Prostate gland (tissue), 2 donors: ENCODE results near the gene PRRC2A. TPM values are rescaled to one million over a fixed set of nuclear protein-coding genes. Genes with fewer than 3 reads are reported as not detected.

Experiments
- DNase-seq: peaks from one replicate; pipeline ENCODE4 v3.0.0-alpha.2; 2019; ENCODE audit warnings: low spot score
- H3K27ac ChIP-seq, 2 donors: fragments of 200-600 bp; sonication (generic); 2 replicates each; pipeline ENCODE4 v1.5.1; 2017 to 2019
- H3K27me3 ChIP-seq: fragments of 200-600 bp; sonication (generic); replicated peaks from 2 replicates; pipeline ENCODE4 v1.5.1; 2019; ENCODE audit not compliant: insufficient read depth
- H3K36me3 ChIP-seq, 2 donors: fragments of 200-600 bp; sonication (generic); 1 replicate in 1 of 2; 2 replicates in 1 of 2; pipeline versions ENCODE4 v1.5.1 to v1.8.1; 2017 to 2019
- H3K4me1 ChIP-seq: fragments of 200-600 bp; sonication (generic); replicated peaks from 2 replicates; pipeline ENCODE4 v1.5.1; 2019
- H3K4me3 ChIP-seq, 2 donors: fragments of 200-600 bp; sonication (generic); 2 replicates each; pipeline ENCODE4 v1.5.1; 2017 to 2019
- H3K9me3 ChIP-seq: fragments of 200-600 bp; sonication (generic); 2 replicates; pipeline ENCODE4 v1.5.1; 2017
- POLR2A ChIP-seq: fragments of 450-650 bp; IDR thresholded peaks from one replicate; pipeline ENCODE4 v1.6.1; 2016; ENCODE audit warnings: antibody characterized with exemption, mild to moderate bottlenecking
- POLR2AphosphoS5 ChIP-seq: sonication (generic); formaldehyde crosslinking; IDR thresholded peaks from one replicate; pipeline ENCODE4 v1.6.1; 2017; ENCODE audit warnings: antibody characterized with exemption
- WGBS: methylation state at CpG from one replicate; pipeline ENCODE4 v1.1.5; 2018; 5-methylcytosine and 5-hydroxymethylcytosine counted together
- intact Hi-C: fragments of 100-400 bp; cut with DNase I; formaldehyde crosslinking; loops from one replicate; pipeline ENCODE4 v1.14.2; 2022
- total RNA-seq, 2 donors: library from RNA; depleted of rRNA; stranded (reverse); fragments of >200 nt; gene quantifications; one replicate each; pipeline ENCODE4 v1.1.0, GENCODE V29; 2016
- TF ChIP-seq, protein P1 (sequence below), 4 experiments: fragments of 200-600 bp in 2 of 4; fragments of 450-650 bp in 2 of 4; sonication (generic) in 2 of 4; IDR thresholded peaks; 1 replicate in 3 of 4; 2 replicates in 1 of 4; pipeline ENCODE4 v1.5.1; 2016 to 2019; ENCODE audit warnings: antibody characterized with exemption in 4 of 4, mild to moderate bottlenecking in 2 of 4, moderate library complexity in 2 of 4

PRRC2A gene
- total RNA-seq, 2 donors from 2014 or later: 129 to 247 TPM

DNA sequence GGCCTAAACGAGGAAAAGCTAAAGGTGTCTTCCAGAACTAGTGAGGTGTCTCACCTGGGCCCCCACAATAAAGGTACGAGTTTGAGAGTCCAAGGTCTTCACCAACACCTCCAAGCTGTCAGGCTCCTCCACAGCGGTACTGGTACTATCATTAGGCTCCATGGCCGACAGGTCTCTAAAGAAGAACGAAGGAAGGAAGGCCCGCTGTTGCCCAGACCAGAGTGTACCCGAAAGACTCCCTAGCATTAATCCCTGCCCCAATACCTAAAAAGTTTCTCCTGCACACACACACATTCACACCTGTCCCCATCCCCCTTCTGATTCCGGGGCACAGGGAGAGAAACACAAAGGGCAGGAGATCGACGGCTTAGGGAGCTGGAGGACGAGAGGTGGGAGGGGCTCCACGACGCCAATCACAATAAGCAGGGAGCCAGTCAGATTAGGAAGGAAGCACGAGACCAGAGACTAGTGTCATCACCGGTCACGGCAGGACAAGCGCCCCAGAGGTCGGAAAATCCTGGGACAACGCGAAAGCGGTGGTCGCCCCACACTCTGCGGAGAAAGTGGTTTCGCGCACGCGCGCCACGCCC is 31.2 kb downstream of the PRRC2A start:
- DNase-seq: peak; percentile 78
- Histone ChIP-seq H3K27me3 (no peaks in the 10 kb centered on the region), H3K4me3 (peak overlapping the region; percentile 64 to 72), H3K9me3 (no peaks in the 10 kb centered on the region), H3K36me3 (peaks cover 14 to 26% of the 10 kb centered on the region in 2 donors), H3K27ac (peak overlapping the region; percentile 97 to 99), H3K4me1 (peaks cover 5% of the 10 kb centered on the region)
- intact Hi-C loops: no loop called here
- 2% methylated on average over 26 of the region's 29 CpGs for WGBS
- TF ChIP-seq POLR2AphosphoS5 (peak; percentile 70), POLR2A (peak; percentile 37)
- TF ChIP-seq, protein P1, sequence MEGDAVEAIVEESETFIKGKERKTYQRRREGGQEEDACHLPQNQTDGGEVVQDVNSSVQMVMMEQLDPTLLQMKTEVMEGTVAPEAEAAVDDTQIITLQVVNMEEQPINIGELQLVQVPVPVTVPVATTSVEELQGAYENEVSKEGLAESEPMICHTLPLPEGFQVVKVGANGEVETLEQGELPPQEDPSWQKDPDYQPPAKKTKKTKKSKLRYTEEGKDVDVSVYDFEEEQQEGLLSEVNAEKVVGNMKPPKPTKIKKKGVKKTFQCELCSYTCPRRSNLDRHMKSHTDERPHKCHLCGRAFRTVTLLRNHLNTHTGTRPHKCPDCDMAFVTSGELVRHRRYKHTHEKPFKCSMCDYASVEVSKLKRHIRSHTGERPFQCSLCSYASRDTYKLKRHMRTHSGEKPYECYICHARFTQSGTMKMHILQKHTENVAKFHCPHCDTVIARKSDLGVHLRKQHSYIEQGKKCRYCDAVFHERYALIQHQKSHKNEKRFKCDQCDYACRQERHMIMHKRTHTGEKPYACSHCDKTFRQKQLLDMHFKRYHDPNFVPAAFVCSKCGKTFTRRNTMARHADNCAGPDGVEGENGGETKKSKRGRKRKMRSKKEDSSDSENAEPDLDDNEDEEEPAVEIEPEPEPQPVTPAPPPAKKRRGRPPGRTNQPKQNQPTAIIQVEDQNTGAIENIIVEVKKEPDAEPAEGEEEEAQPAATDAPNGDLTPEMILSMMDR (IDR thresholded peaks at IDR 0.05): no peak

DNA sequence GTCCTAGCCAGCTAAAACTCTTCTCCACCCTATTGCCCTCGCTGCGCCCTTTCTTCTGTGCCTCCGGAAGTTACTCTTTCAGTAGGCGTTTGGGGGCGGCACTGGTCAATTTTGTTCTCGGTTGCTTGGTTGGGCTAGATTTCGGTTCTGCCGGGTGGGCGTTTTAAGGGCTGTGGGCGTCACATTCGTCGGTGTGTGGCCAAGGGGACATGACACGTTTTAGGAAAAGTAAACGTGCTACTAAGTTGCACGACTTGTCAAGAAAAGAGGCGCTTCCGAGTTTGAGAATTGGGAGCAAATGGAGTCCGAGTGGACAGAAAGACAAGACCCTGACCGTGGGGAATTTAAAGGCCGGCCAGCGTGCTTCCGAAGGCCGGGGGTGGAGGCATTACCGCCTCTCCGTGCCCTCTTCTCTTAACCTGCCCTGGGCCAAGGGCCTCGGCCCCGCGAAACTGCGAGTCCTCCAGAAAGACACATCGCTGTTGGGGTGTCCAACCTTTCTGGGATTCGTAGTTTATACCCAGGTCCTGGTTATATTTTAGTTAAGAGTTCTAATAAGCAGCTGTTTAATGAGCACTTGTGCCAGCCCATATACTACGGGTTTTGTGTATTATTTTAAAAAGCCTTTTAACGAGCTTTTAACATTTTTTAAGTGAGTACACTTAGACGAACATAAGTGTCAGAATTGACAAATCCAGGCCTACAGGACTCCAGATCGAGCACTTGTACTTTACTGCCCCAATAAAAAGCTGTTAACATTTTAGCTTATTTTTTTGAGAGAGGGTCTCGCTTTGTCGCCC is 32.6 kb downstream of the PRRC2A start:
- Histone ChIP-seq H3K4me1 (peaks cover 5% of the 10 kb centered on the region), H3K27ac (peak overlapping the region; percentile 97 to 99), H3K9me3 (no peaks in the 10 kb centered on the region), H3K4me3 (peak overlapping the region; percentile 64 to 72), H3K36me3 (peaks cover 7 to 13% of the 10 kb centered on the region in 2 donors), H3K27me3 (no peaks in the 10 kb centered on the region)
- TF ChIP-seq POLR2A (peak; percentile 71), POLR2AphosphoS5 (peak; percentile 91)
- TF ChIP-seq, protein P1 (IDR thresholded peaks at IDR 0.05): no peak
- WGBS: 5% methylated on average over 37 of the region's 37 CpGs
- intact Hi-C loops: no loop called here
- DNase-seq: peak; percentile 86

DNA sequence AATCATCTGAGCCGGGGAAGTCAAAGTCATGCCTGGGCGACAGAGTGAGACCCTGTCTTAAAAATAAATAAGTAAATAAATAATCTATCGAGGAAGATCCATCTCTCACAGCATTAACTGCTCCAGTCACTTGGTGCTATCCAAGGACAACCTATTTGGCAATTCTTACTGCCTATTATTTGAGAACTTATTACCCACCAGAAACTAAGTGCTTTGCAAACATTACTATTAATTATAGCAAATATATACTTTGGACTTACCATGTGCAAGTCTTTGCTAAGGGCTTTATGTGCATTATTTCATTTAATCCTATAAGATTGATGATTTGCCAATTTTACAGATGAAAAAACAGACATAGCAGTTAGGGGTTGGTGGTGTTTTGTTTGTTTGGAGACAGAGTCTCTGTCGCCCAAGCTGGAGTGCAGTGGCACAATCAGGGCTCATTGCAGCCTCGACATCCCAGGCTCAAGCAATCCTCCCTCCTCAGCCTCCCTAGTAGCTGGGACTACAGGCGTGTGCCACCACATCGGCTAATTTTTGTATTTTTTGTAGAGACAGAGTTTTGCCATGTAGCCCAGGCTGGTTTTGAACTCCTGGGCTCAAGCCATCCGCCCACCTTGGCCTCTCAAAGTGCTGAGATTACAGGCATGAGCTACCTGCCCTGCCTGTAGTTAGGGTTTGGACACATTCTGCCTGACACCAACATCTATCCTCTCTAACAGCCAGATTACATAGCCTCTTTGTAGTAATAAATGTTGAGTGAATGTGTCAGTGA is 34.2 kb downstream of the PRRC2A start:
- DNase-seq: no peak
- H3K36me3 ChIP-seq: no peaks in the 10 kb centered on the region
- intact Hi-C loops: no loop called here
- no peak overlapping the region for H3K27ac ChIP-seq
- H3K4me3 ChIP-seq: no peak overlapping the region
- H3K9me3 ChIP-seq: no peaks in the 10 kb centered on the region
- H3K4me1 ChIP-seq: peaks cover 21% of the 10 kb centered on the region
- no peak for TF ChIP-seq POLR2A
- no peak for TF ChIP-seq POLR2AphosphoS5
- TF ChIP-seq, protein P1 (IDR thresholded peaks at IDR 0.05): no peak
- WGBS: 84% methylated on average over 8 of the region's 8 CpGs
- H3K27me3 ChIP-seq: no peaks in the 10 kb centered on the region

DNA sequence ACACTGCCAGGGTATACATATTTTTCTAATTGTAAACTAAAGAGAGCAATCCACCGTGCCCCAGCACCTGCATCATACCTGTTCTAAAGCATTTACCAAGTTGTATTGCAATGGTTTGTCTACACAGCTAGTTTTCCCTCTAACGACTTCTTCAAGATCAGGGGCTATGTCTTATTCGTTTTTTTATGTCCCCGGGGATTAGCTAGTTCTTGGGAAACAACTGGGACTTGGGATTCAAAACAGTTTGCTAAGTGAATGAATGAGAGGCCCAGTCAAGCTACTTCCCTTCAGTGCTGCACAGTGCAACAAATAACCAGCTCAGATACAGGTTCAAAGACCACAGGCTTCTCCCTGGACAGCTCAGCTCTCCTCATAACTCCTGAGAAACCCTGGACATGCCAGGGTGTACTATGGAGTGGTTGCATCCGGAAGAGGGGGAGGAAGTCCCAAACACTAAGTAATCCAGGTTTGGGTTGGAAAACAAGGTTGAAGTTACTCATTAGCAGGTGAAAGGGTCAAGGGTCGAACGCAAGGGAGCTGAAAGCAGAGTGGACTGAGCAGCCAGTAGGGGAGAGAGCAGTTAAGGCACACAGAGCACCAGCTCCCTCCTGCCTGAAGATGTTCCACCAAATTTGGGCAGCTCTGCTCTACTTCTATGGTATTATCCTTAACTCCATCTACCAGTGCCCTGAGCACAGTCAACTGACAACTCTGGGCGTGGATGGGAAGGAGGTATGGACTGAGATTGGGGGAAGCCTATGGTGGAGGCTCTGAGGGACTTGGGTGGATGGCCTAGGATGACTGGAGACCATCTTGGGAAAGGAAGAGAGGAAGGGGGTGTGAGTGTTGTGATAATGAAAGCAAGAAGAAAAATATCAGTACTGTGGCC is 35.1 kb downstream of the PRRC2A start, which contains the start of gene APOM:
Gene APOM (plus strand): TSS at position 546 of the 889 bp plus-strand sequence. CDS start 73 bp downstream, at position 619.
- H3K27ac ChIP-seq: no peak within 1 kb of the TSS
- TF ChIP-seq POLR2A (no peak), POLR2AphosphoS5 (no peak)
- TF ChIP-seq, protein P1 (IDR thresholded peaks at IDR 0.05): no peak
- no peaks in the 10 kb centered on the region for H3K27me3 ChIP-seq
- H3K4me1 ChIP-seq: peaks cover 21% of the 10 kb centered on the region
- intact Hi-C loops: no loop called here
- 65% methylated on average over 8 of the region's 8 CpGs for WGBS
- DNase-seq: no peak
- no peak within 1 kb of the TSS for H3K4me3 ChIP-seq
- no peaks in the 10 kb centered on the region for H3K9me3 ChIP-seq
- H3K36me3 ChIP-seq: no peaks in the 10 kb centered on the region
